Muscle of arm (tissue), 12 donors: Measurements from ENCODE around the gene GRB7. TPM values are rescaled to one million over a fixed set of nuclear protein-coding genes. Genes with fewer than 3 reads are reported as not detected.

ENCODE experiments used
- DNase-seq: peaks from one replicate; pipeline ENCODE4 v3.0.0-alpha.2; 2013
- polyA plus RNA-seq, 12 donors: library from polyadenylated mRNA; unstranded; fragments of 120-200 nt; gene quantifications; one replicate each; pipeline ENCODE4 v1.2.1, GENCODE V29; 2013; ENCODE audit not compliant: insufficient read length in 12 of 12

The GRB7 gene
- polyA plus RNA-seq, 12 donors = 0.13 to 5.3 (median 0.48) TPM; not detected in 2

- DNase-seq = no peak
These were observed 34.7 kb downstream of the GRB7 start for GRCh38 chr17:39772415-39772814.

- no peak for DNase-seq
These were observed 35.5 kb downstream of the GRB7 start for GRCh38 chr17:39772987-39773934.

- no peak for DNase-seq
These were observed 36.3 kb downstream of the GRB7 start for GRCh38 chr17:39774047-39774446.

- DNase-seq = no peak
These were observed 37.3 kb downstream of the GRB7 start for GRCh38 chr17:39775031-39775430.

DNA sequence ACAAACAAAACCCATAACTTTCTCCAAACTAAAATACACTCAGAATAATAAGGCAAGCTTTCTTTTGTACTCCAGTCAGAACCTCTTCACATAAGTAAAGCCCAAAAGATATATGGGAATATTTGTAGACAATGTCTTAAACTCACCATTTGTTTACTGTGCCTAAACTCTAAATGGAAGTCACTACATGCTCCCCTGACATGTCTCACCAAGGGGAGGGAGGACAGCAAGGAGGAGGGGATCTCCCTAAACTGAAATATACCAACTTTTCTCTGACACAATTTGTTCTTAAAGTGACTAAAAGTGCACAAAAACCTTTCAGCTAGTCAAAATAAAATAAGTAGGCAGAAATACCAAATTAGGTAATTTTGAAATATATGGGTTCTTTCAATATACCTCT, 38.5 kb downstream of the GRB7 start:
- DNase-seq = no peak

GRCh38 chr17:39777534-39778365, 40.0 kb downstream of the GRB7 start:
- no peak for DNase-seq

- no peak for DNase-seq
These were observed 43.5 kb downstream of the GRB7 start for GRCh38 chr17:39781031-39781860.

DNA sequence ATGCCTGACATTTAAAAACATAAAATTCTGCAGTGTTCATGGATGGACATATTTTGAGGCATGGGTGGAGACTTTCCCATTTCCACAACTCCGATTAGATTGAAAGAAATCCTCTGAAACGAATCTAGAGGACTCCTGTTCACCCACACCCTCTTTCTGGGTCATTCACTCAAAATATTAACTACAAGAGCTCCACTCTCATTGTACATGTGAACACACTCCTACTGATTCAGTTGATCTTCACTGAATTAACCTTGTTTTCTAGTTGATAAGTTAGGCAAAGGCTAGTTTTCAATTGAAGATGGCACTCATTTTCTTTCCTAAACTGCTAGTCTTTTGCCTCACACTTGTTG, 44.1 kb downstream of the GRB7 start:
- DNase-seq = no peak

GRCh38 chr17:39782481-39782880, 44.7 kb downstream of the GRB7 start:
- DNase-seq = no peak

GRCh38 chr17:39782980-39783379, 45.2 kb downstream of the GRB7 start:
- DNase-seq = no peak

GRCh38 chr17:39787041-39787440, 49.3 kb downstream of the GRB7 start:
- no peak for DNase-seq

DNA sequence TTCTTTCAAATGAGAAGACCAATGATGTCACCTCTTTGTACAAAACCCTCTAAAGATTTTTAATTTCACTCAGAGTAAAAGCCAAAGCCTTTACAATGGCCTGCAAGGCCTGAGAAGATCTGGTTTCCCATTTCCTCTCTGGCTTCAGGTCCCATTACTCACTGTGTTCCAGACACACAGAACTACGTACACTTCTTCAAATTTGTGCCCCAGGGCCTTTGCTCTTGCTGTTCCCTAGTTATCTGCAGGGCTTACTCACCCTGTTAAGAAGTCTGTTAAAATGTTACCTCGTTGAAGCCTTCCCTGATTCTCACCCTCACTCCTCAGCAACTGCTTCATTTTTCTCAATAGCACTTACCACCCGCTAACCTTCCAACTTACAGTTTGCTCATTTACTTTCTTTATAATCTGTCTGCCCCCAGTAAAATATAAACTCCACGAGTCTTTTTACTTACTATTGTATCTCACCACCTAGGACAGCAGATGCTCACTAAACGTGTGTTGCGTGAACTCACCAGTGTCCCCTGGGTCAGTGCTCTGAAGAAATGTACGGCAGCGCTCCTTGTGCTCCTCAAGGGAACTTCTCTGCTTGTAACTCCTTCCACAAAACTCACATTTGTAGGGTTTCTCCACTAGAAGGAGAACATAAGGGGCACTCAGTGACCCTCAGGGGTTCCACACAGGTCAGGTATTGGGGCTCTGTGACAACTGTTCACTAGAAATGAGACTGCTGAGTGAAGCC, 50.2 kb downstream of the GRB7 start:
- DNase-seq = no peak

- DNase-seq = no peak
These were observed 53.6 kb downstream of the GRB7 start for GRCh38 chr17:39791111-39791992.

DNA sequence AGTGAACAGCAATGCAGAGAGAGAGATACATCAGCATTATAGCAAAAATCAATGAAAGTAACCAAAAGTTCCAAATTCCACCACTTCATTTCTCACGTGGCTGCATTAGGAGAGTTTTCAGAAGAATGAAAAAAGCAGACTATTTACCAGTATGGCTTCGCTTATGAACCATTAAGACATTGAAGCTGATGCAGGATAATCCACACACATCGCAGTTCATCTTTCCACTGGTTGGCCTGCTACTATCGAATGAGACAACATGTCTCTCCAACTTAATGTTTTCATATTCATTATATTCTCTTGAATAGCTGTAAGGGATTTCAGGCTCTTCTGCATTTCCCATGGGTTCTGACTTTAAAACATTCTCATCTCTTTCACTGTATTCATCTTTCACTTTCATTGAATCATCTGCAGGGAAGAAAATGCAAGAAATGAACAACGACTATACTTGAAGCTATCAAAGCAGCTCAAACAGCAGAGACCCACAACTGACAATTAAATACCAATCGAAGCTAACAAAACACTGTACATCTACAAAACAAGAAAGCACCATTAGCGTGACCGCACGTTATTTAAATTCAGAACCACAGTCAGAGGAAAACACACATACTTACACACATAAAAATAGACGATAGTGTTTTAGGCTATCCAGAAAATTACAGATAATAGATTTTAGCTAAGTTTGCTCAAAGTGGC, 54.9 kb downstream of the GRB7 start:
- no peak for DNase-seq

DNA sequence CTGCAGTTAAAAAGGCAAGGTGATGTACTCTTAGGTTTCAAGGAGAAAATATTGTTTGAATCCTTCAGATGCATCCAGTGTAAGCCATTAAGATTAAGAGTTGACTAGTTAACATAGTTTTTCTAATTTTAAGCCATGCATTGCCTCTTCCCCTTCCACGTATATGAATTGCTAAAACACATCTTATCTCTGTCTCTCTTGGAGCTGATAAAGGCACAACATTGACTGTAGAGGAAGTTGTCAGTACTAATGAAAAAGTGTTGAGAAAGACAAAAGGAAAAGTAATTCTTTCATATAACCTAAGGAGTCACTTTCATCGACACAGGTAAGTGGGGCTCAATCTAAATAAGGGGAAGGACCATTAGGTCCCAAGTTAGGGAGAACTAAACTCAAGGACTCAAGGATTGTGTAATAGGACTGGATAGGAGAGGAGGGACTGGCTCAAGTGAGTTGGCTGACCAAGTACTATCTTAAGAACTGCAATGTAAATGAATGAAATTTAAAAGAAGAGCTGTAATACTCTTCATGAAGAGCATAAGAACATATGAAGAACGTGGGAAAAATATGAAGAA, 55.6 kb downstream of the GRB7 start:
- DNase-seq = no peak

DNA sequence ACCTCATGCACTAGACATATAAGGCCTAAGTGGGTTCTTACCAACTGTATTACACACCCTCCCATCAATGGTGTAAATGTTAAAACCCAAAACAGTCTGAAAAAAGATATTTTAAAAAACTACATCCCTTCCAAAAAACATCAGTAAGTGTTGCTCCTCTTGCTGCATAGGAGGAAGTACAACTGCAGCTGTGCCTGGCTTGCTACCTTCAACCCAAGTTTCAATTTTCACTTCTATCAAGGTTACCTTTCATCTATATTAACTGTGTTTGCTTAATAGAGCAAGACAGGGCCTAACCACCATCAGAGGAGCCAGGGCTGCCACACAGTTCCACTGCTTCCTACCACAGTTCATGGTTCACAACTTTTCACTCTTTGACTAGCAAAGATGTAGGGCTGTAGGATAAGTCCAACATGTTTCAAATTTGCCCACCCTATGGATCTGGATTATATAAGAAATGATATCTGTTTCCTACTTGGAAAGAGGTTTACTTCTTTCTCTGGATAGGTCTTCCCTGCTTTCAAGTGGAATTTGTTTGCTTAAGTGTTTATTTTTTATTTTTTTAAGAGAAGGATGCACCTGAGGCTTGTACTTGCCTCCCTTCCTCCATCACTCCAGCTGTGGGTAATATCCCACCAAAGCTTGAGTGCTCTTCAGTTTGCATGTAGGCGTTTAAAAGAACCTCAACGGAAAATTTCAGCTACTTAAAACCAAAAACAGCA, 56.7 kb downstream of the GRB7 start:
- DNase-seq = no peak
